NB4 (cell line): Measurements from ENCODE around the gene ASIP.

Source experiments
- DNase-seq: peaks from one replicate; pipeline ENCODE4 v3.0.0; 2010; ENCODE audit warnings: low read depth
- H3K4me3 ChIP-seq: one replicate; pipeline ENCODE4 v1.5.1; 2011; ENCODE audit warnings: mild to moderate bottlenecking, low read depth, low read length, moderate library complexity
- CTCF ChIP-seq: IDR thresholded peaks from one replicate; pipeline ENCODE4 v1.5.1; 2012; ENCODE audit warnings: low read depth, low read length
- MYC ChIP-seq: IDR thresholded peaks from 2 replicates; pipeline ENCODE4 v1.6.1; 2011; ENCODE audit warnings: low read depth, low read length
- POLR2A ChIP-seq: IDR thresholded peaks from 2 replicates; pipeline ENCODE4 v1.6.1; 2011; ENCODE audit warnings: mild to moderate bottlenecking; ENCODE audit not compliant: insufficient read length; ENCODE audit errors: extremely low read depth
- TF ChIP-seq, protein P1 (sequence below): IDR thresholded peaks from 2 replicates; pipeline ENCODE4 v1.6.1; 2011; ENCODE audit warnings: low read depth, low read length

ASIP gene

GRCh38 chr20:34240693-34241615 lies at the start of gene ASIP:
ASIP (plus strand) TSS chr20:34241423; CDS start chr20:34260375, 18,952 bp downstream.
- no peak for DNase-seq
- TF ChIP-seq, protein P1, sequence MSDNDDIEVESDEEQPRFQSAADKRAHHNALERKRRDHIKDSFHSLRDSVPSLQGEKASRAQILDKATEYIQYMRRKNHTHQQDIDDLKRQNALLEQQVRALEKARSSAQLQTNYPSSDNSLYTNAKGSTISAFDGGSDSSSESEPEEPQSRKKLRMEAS: no peak
- no peak for TF ChIP-seq POLR2A
- TF ChIP-seq MYC: no peak
- TF ChIP-seq CTCF: no peak
- H3K4me3 ChIP-seq: no peak within 1 kb of the TSS

- DNase-seq: no peak
- TF ChIP-seq MYC (no peak), CTCF (no peak), POLR2A (no peak)
- TF ChIP-seq, protein P1: no peak
Measured at GRCh38 chr20:34193051-34193450, 48.2 kb upstream of the ASIP start.

DNA sequence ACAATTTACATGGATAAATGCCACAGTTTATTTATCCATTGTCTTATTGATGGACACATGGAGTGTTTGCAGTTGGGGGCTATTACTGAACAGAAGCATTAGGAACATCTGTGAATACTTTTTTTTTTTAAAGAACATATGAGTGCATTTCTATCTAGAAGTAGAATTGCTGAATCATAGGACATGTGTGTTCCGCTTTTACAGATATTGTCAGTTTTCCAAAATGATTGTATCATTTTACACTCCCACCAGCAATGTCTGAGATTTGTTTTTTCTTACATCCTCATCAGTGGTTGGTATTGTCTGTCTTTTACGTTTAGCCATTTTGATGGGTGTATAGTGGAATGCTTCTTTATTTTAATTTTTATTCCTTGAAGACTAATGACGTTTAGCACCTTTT lies 42.0 kb upstream of the ASIP start:
- TF ChIP-seq POLR2A (no peak), MYC (no peak), CTCF (no peak)
- TF ChIP-seq, protein P1: no peak
- no peak for DNase-seq
- no peak overlapping the region for H3K4me3 ChIP-seq

More at GRCh38 chr20:34193051-34193450, 48.2 kb upstream of the ASIP start:
- no peak overlapping the region for H3K4me3 ChIP-seq

GRCh38 chr20:34200023-34200422 lies 41.2 kb upstream of the ASIP start:
- no peak for DNase-seq
- TF ChIP-seq, protein P1: no peak
- TF ChIP-seq MYC: no peak
- H3K4me3 ChIP-seq: no peak overlapping the region

- TF ChIP-seq, protein P1: no peak
- TF ChIP-seq POLR2A: no peak
- no peak for TF ChIP-seq MYC
- TF ChIP-seq CTCF: no peak
- no peak overlapping the region for H3K4me3 ChIP-seq
- no peak for DNase-seq
Measured at GRCh38 chr20:34201531-34201930, 39.7 kb upstream of the ASIP start.

DNA sequence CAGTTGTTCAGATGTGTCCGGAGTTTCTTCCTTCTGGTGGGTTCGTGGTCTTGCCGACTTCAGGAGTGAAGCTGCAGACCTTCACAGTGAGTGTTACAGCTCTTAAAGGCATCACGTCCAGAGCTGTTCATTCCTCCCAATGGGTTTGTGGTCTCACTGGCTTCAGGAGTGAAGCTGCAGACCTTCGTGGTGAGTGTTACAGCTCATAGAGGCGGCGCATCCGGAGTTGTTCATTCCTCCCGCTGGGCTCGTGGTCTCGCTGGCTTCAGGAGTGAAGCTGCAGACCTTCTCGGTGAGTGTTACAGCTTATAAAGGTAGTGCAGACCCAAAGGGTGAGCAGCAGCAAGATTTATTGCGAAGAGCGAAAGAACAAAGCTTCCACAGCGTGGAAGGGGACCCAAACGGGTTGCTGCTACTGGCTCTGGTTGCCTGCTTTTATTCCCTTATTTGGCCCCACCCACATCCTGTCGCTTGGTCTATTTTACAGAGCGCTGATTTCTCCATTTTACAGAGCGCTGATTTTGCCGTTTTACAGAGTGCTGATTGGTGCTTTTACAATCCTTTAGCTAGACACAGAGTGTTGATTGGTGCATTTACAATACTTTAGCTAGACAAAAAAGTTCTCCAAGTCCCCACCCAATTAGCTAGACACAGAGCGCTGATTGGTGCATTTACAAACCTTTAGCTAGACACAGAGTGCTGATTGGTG lies 35.9 kb upstream of the ASIP start:
- DNase-seq: peak; percentile 72
- peak overlapping the region; percentile 53 for H3K4me3 ChIP-seq

DNA sequence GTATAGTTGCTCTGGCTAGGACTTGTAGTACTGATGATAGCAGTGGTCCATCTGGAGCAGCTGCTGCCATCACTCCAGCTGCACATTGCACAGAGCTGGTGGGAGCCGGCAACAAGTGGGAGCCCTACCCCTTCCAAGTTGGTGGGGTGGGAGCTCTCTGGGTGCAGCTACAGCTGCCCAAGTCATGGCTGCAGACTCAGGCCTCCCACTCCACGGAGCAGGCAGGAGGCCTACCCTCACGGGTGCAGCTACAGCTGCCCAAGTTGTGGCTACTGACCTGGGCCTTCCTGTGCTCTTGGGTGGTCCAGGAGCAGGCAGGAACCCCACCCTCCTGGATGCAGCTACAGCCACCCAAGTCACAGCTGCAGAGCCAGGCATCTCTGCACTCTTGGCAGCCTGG lies 32.1 kb upstream of the ASIP start:
- TF ChIP-seq, protein P1: no peak
- TF ChIP-seq POLR2A (no peak), CTCF (no peak), MYC (no peak)
- no peak overlapping the region for H3K4me3 ChIP-seq
- no peak for DNase-seq
